ENCODE results near the gene HERPUD1.
"Not testable (repeated sequence)": the region's sequence is repeated elsewhere in the genome, so short reads cannot be mapped to it uniquely, and the experiment has no call there.

Gene HERPUD1

GRCh38 chr16:56929639-56930038, 2.3 kb upstream of the HERPUD1 start:
- no peak for TF ChIP-seq CTCF (IDR thresholded peaks at IDR 0.05; ENCODE audit: insufficient read depth, missing control alignments)
- no peak for DNase-seq (ENCODE audit: insufficient read length, low spot score)
- FAIRE-seq: no peak

GRCh38 chr16:56930486-56931270, 1.3 kb upstream of the HERPUD1 start:
- no peak for FAIRE-seq

GRCh38 chr16:56931271-56931891, 561 bp upstream of the HERPUD1 start:
- no peak for DNase-seq (ENCODE audit: insufficient read length, low spot score)
- TF ChIP-seq CTCF (IDR thresholded peaks at IDR 0.05; ENCODE audit: insufficient read depth, missing control alignments): no peak
- no peak for FAIRE-seq

More at GRCh38 chr16:56930486-56931270, 1.3 kb upstream of the HERPUD1 start:
- DNase-seq (ENCODE audit: insufficient read length, low spot score): no peak
- TF ChIP-seq CTCF (IDR thresholded peaks at IDR 0.05; ENCODE audit: insufficient read depth, missing control alignments): no peak

GRCh38 chr16:56932721-56933619, 1.0 kb downstream of the HERPUD1 start:
- TF ChIP-seq CTCF (IDR thresholded peaks at IDR 0.05; ENCODE audit: insufficient read depth, missing control alignments): no peak
- DNase-seq (ENCODE audit: insufficient read length, low spot score) (no peak), FAIRE-seq (no peak)

GRCh38 chr16:56933828-56934598, 2.1 kb downstream of the HERPUD1 start:
- no peak for DNase-seq (ENCODE audit: insufficient read length, low spot score)
- no peak for TF ChIP-seq CTCF (IDR thresholded peaks at IDR 0.05; ENCODE audit: insufficient read depth, missing control alignments)
- no peak for FAIRE-seq

- not testable (repeated sequence) for DNase-seq (ENCODE audit: insufficient read length, low spot score); FAIRE-seq
Observed at GRCh38 chr16:56934599-56935145, 2.7 kb downstream of the HERPUD1 start.

All from D721Med (cell line).